Activated CD4-positive, alpha-beta T cell treated with anti-CD3 and anti-CD28 coated beads, Interleukin-2, amount 50 U/mL, for 1 hour (primary cell): Measurements from ENCODE around the gene HECA.
"Not testable (repeated sequence)": the region's sequence is repeated elsewhere in the genome, so short reads cannot be mapped to it uniquely, and the experiment has no call there.

Experiments
- DNase-seq: peaks from one replicate; pipeline ENCODE4 v3.0.0-alpha.2; 2020

HECA gene

GRCh38 chr6:139134817-139135577 is at the start of gene HECA:
HECA (plus strand) TSS chr6:139135080; CDS start chr6:139135397, 317 bp downstream.
- DNase-seq: peak; percentile 100

- DNase-seq: no peak
These were observed 43.1 kb upstream of the HECA start for GRCh38 chr6:139091826-139092225.

- DNase-seq: no peak
These were observed 34.9 kb upstream of the HECA start for GRCh38 chr6:139099984-139100383.

GRCh38 chr6:139107051-139107450 is 27.8 kb upstream of the HECA start:
- DNase-seq: no peak

- DNase-seq: no peak
These were observed 26.5 kb upstream of the HECA start for GRCh38 chr6:139108378-139108777.

- peak; percentile 23 for DNase-seq
These were observed 25.3 kb upstream of the HECA start for GRCh38 chr6:139109558-139109957.

GRCh38 chr6:139112146-139112545 is 22.7 kb upstream of the HECA start:
- DNase-seq: no peak

- DNase-seq: no peak
These were observed 22.3 kb upstream of the HECA start for GRCh38 chr6:139112561-139112960.

- DNase-seq: no peak
These were observed 20.1 kb upstream of the HECA start for GRCh38 chr6:139114746-139115145.

GRCh38 chr6:139115989-139116758 is 18.7 kb upstream of the HECA start:
- DNase-seq: no peak

- no peak for DNase-seq
These were observed 17.1 kb upstream of the HECA start for GRCh38 chr6:139117734-139118133.

- no peak for DNase-seq
These were observed 15.3 kb upstream of the HECA start for GRCh38 chr6:139119552-139119951.

- DNase-seq: not testable (repeated sequence)
These were observed 12.1 kb upstream of the HECA start for GRCh38 chr6:139122823-139123222.

GRCh38 chr6:139124887-139125672 is 9.8 kb upstream of the HECA start:
- DNase-seq: peak; percentile 69

GRCh38 chr6:139126255-139126654 is 8.6 kb upstream of the HECA start:
- DNase-seq: no peak

GRCh38 chr6:139126931-139127330 is 7.9 kb upstream of the HECA start:
- no peak for DNase-seq

GRCh38 chr6:139129284-139129683 is 5.6 kb upstream of the HECA start:
- no peak for DNase-seq

GRCh38 chr6:139131736-139132280 is 3.1 kb upstream of the HECA start:
- no peak for DNase-seq

- no peak for DNase-seq
These were observed 1.4 kb upstream of the HECA start for GRCh38 chr6:139133262-139134063.

- no peak for DNase-seq
These were observed 850 bp upstream of the HECA start for GRCh38 chr6:139134064-139134395.

- DNase-seq: peak; percentile 45
These were observed 982 bp downstream of the HECA start for GRCh38 chr6:139135578-139136545.
